ENCODE data around the gene RPUSD3. TPM values are rescaled to one million over a fixed set of nuclear protein-coding genes. Genes with fewer than 3 reads are reported as not detected.
"Not testable (repeated sequence)": the region's sequence is repeated elsewhere in the genome, so short reads cannot be mapped to it uniquely, and the experiment has no call there.

The RPUSD3 gene
- total RNA-seq, 1 donor from 2014 or later: 30.5 TPM

- H3K27ac ChIP-seq: no peak overlapping the region
- H3F3A ChIP-seq (ENCODE audit: low read depth): no peaks in the 10 kb centered on the region
- Mint-ChIP-seq H3K27me3 (ENCODE audit: insufficient read depth, low read depth) (peaks cover 4% of the 10 kb centered on the region), H3K4me3 (no peak overlapping the region), H3K27ac (no peak overlapping the region), H3K36me3 (no peaks in the 10 kb centered on the region), H3K9me3 (peaks cover 2% of the 10 kb centered on the region), H3K4me1 (no peaks in the 10 kb centered on the region)
- no peak overlapping the region for H3K4me2 ChIP-seq
- no peaks in the 10 kb centered on the region for H4K20me1 ChIP-seq (ENCODE audit: low read depth)
- TF ChIP-seq EZH2phosphoT487 (IDR thresholded peaks at IDR 0.05) (no peak), CTCF (IDR thresholded peaks at IDR 0.05) (no peak), EZH2 (IDR thresholded peaks at IDR 0.05) (no peak)
- H3K4me1 ChIP-seq: no peaks in the 10 kb centered on the region
- no peaks in the 10 kb centered on the region for H3K36me3 ChIP-seq
- DNase-seq (ENCODE audit: low spot score): no peak
- H2AFZ ChIP-seq (replicated peaks): no peak overlapping the region
- no peaks in the 10 kb centered on the region for H3K27me3 ChIP-seq
- H3K9ac ChIP-seq: no peak overlapping the region
- no peaks in the 10 kb centered on the region for H3K79me2 ChIP-seq (ENCODE audit: low read depth)
- no peaks in the 10 kb centered on the region for H3K9me3 ChIP-seq (ENCODE audit: low read depth)
- no peak overlapping the region for H3K4me3 ChIP-seq
Observed at GRCh38 chr3:9876991-9877390, 33.2 kb upstream of the RPUSD3 start.

- H3K79me2 ChIP-seq (ENCODE audit: low read depth); H3K4me1 ChIP-seq; H3K27me3 Mint-ChIP-seq (ENCODE audit: insufficient read depth, low read depth); H3K4me3 ChIP-seq; H4K20me1 ChIP-seq (ENCODE audit: low read depth); H3F3A ChIP-seq (ENCODE audit: low read depth); H3K9me3 Mint-ChIP-seq; H3K27ac Mint-ChIP-seq; H2AFZ ChIP-seq (replicated peaks); H3K4me2 ChIP-seq; H3K36me3 Mint-ChIP-seq; H3K9ac ChIP-seq; H3K36me3 ChIP-seq; H3K9me3 ChIP-seq (ENCODE audit: low read depth); DNase-seq (ENCODE audit: low spot score); H3K27me3 ChIP-seq; H3K4me1 Mint-ChIP-seq; H3K27ac ChIP-seq; H3K4me3 Mint-ChIP-seq: not testable (repeated sequence)
Observed at GRCh38 chr3:9876255-9876654, 32.4 kb upstream of the RPUSD3 start.

- H3K27ac ChIP-seq: no peak overlapping the region
- H3K4me3 ChIP-seq: no peak overlapping the region
- no peaks in the 10 kb centered on the region for H3K36me3 ChIP-seq
- H3K79me2 ChIP-seq (ENCODE audit: low read depth): no peaks in the 10 kb centered on the region
- no peaks in the 10 kb centered on the region for H3K9me3 ChIP-seq (ENCODE audit: low read depth)
- no peaks in the 10 kb centered on the region for H3K36me3 Mint-ChIP-seq
- H3K4me1 ChIP-seq: no peaks in the 10 kb centered on the region
- H3K9me3 Mint-ChIP-seq: no peaks in the 10 kb centered on the region
- no peaks in the 10 kb centered on the region for H4K20me1 ChIP-seq (ENCODE audit: low read depth)
- TF ChIP-seq CTCF (IDR thresholded peaks at IDR 0.05): no peak
- no peak for TF ChIP-seq EZH2 (IDR thresholded peaks at IDR 0.05)
- no peak for TF ChIP-seq EZH2phosphoT487 (IDR thresholded peaks at IDR 0.05)
- no peak overlapping the region for H3K27ac Mint-ChIP-seq
- H3K27me3 Mint-ChIP-seq (ENCODE audit: insufficient read depth, low read depth): peaks cover 4% of the 10 kb centered on the region
- no peak overlapping the region for H2AFZ ChIP-seq (replicated peaks)
- no peaks in the 10 kb centered on the region for H3K4me1 Mint-ChIP-seq
- no peaks in the 10 kb centered on the region for H3F3A ChIP-seq (ENCODE audit: low read depth)
- no peak overlapping the region for H3K4me3 Mint-ChIP-seq
- DNase-seq (ENCODE audit: low spot score): no peak
- no peak overlapping the region for H3K9ac ChIP-seq
- no peak overlapping the region for H3K4me2 ChIP-seq
- H3K27me3 ChIP-seq: no peaks in the 10 kb centered on the region
Observed at GRCh38 chr3:9875448-9875847, 31.6 kb upstream of the RPUSD3 start.

GRCh38 chr3:9872067-9872466, 28.3 kb upstream of the RPUSD3 start:
- H3K9ac ChIP-seq; H3F3A ChIP-seq (ENCODE audit: low read depth); H3K4me2 ChIP-seq; H3K79me2 ChIP-seq (ENCODE audit: low read depth); H3K36me3 ChIP-seq; H3K9me3 Mint-ChIP-seq; H3K9me3 ChIP-seq (ENCODE audit: low read depth); H3K27me3 Mint-ChIP-seq (ENCODE audit: insufficient read depth, low read depth); DNase-seq (ENCODE audit: low spot score); H3K4me1 Mint-ChIP-seq; H3K4me3 ChIP-seq; H2AFZ ChIP-seq (replicated peaks); H3K27ac ChIP-seq; H3K27ac Mint-ChIP-seq; H3K4me3 Mint-ChIP-seq; H3K36me3 Mint-ChIP-seq; H3K4me1 ChIP-seq; H4K20me1 ChIP-seq (ENCODE audit: low read depth); H3K27me3 ChIP-seq: not testable (repeated sequence)
